ENCODE measurements around the gene RAE1. TPM values are rescaled to one million over a fixed set of nuclear protein-coding genes. Genes with fewer than 3 reads are reported as not detected.

RAE1 gene
- total RNA-seq, 1 experiment from 2014 or later: 183 TPM

GRCh38 chr20:57374931-57375651, 24.0 kb downstream of the RAE1 start:
- POLR2A ChIA-PET (ENCODE audit: unreplicated experiment): no interaction called here
- peaks cover 78% of the 10 kb centered on the region for H3K36me3 ChIP-seq (ENCODE audit: low read depth, low read length)

DNA sequence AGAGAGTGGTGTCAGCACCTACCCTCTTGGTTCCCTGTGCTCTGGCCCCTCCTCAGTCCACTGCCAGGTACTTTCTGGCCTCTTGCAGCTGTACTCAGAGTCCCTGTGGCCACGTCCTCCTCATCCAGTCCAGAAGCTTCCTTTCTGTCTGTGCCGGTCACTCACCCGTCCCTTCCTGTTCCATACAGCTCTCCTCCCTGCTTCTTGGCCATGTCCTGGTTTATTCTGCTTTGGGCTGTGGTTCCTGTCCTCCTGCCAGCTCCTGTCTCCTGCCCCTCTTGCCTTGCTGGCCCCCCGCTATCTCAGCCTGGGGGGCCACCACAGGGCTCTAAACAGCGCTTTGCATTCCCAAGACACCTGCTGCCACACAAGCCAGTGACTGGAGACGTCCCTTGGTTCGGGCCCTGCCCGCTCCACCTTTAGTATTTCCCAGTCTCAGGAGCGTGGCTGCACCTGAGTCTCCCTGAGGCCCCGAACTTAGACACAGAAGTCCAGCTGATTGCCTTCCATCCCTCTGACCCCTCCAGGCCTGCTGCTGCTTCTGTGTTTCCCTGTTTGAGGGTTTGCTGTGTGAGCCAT, 24.7 kb downstream of the RAE1 start:
- no TSS peak for BruUV-seq (replicated peaks)

More at GRCh38 chr20:57374931-57375651, 24.0 kb downstream of the RAE1 start:
- Histone ChIP-seq H2AFZ (ENCODE audit: low read length) (no peak overlapping the region), H3K27me3 (ENCODE audit: low read length) (no peaks in the 10 kb centered on the region), H3F3A (ENCODE audit: low read length, unreplicated experiment) (no peaks in the 10 kb centered on the region), H3K79me2 (ENCODE audit: low read length) (no peaks in the 10 kb centered on the region), H3K4me2 (ENCODE audit: low read length) (no peak overlapping the region), H3K9me3 (ENCODE audit: low read length) (no peaks in the 10 kb centered on the region), H3K9me2 (replicated peaks; ENCODE audit: low read length) (no peaks in the 10 kb centered on the region), H3K27ac (ENCODE audit: low read length) (no peak overlapping the region), H3K4me3 (ENCODE audit: low read length) (no peak overlapping the region), H4K20me1 (ENCODE audit: low read length) (no peaks in the 10 kb centered on the region), H3K9ac (ENCODE audit: low read length) (no peak overlapping the region), H3K4me1 (ENCODE audit: insufficient read depth, low read length) (no peaks in the 10 kb centered on the region)
- CTCF ChIA-PET: no interaction called here
- BruUV-seq (replicated peaks): no TSS peak
- TF ChIP-seq CTCF (conservative IDR thresholded peaks at IDR 0.05; ENCODE audit: low read depth, low read length): no peak
- TF ChIP-seq EZH2 (IDR thresholded peaks at IDR 0.05; ENCODE audit: low read length, unreplicated experiment): no peak
- TF ChIP-seq EZH2phosphoT487 (IDR thresholded peaks at IDR 0.05; ENCODE audit: borderline replicate concordance, low read length): no peak
- DNase-seq (no peak), ATAC-seq (no peak)
- intact Hi-C loops (cut with micrococcal nuclease): no loop called here

More for the DNA sequence above, 24.7 kb downstream of the RAE1 start:
- H3K4me3 ChIP-seq (ENCODE audit: low read length): no peak overlapping the region
- peaks cover 71% of the 10 kb centered on the region for H3K36me3 ChIP-seq (ENCODE audit: low read depth, low read length)
- H3K79me2 ChIP-seq (ENCODE audit: low read length): no peaks in the 10 kb centered on the region
- ATAC-seq (no peak), DNase-seq (no peak)
- intact Hi-C loops (cut with micrococcal nuclease): no loop called here
- no peaks in the 10 kb centered on the region for H3K9me3 ChIP-seq (ENCODE audit: low read length)
- H2AFZ ChIP-seq (ENCODE audit: low read length): no peak overlapping the region
- no peak overlapping the region for H3K9ac ChIP-seq (ENCODE audit: low read length)
- no peak overlapping the region for H3K27ac ChIP-seq (ENCODE audit: low read length)
- POLR2A ChIA-PET (ENCODE audit: unreplicated experiment): no interaction called here
- H3K9me2 ChIP-seq (replicated peaks; ENCODE audit: low read length): no peaks in the 10 kb centered on the region
- no peak overlapping the region for H3K4me2 ChIP-seq (ENCODE audit: low read length)
- TF ChIP-seq CTCF (conservative IDR thresholded peaks at IDR 0.05; ENCODE audit: low read depth, low read length) (no peak), EZH2 (IDR thresholded peaks at IDR 0.05; ENCODE audit: low read length, unreplicated experiment) (no peak)
- H3F3A ChIP-seq (ENCODE audit: low read length, unreplicated experiment): no peaks in the 10 kb centered on the region
- no peaks in the 10 kb centered on the region for H3K27me3 ChIP-seq (ENCODE audit: low read length)
- H4K20me1 ChIP-seq (ENCODE audit: low read length): no peaks in the 10 kb centered on the region
- no peaks in the 10 kb centered on the region for H3K4me1 ChIP-seq (ENCODE audit: insufficient read depth, low read length)
- CTCF ChIA-PET: no interaction called here

Data from PC-3 (cell line).